ENCODE results near the gene MYL7.

Gene MYL7

GRCh38 chr7:44159824-44160630 lies 18.9 kb upstream of the MYL7 start:
- no peak for DNase-seq (ENCODE audit: extremely low read depth, low read depth)
- no peak overlapping the region for H3K4me3 ChIP-seq (replicated peaks; ENCODE audit: low read depth, low read length)
- TF ChIP-seq CTCF (IDR thresholded peaks at IDR 0.05; ENCODE audit: low read depth, low read length, missing control alignments), result no peak

- no peak for DNase-seq (ENCODE audit: extremely low read depth, low read depth)
- no peak for TF ChIP-seq CTCF (IDR thresholded peaks at IDR 0.05; ENCODE audit: low read depth, low read length, missing control alignments)
- H3K4me3 ChIP-seq (replicated peaks; ENCODE audit: low read depth, low read length), result no peak overlapping the region
Observed at GRCh38 chr7:44158873-44159631, 17.9 kb upstream of the MYL7 start.

- TF ChIP-seq CTCF (IDR thresholded peaks at IDR 0.05; ENCODE audit: low read depth, low read length, missing control alignments), result no peak
- H3K4me3 ChIP-seq (replicated peaks; ENCODE audit: low read depth, low read length), result no peak overlapping the region
- DNase-seq (ENCODE audit: extremely low read depth, low read depth), result no peak
Observed at GRCh38 chr7:44158096-44158872, 17.2 kb upstream of the MYL7 start.

- no peak overlapping the region for H3K4me3 ChIP-seq (replicated peaks; ENCODE audit: low read depth, low read length)
- DNase-seq (ENCODE audit: extremely low read depth, low read depth), result no peak
- no peak for TF ChIP-seq CTCF (IDR thresholded peaks at IDR 0.05; ENCODE audit: low read depth, low read length, missing control alignments)
Observed at GRCh38 chr7:44157116-44158080, 16.3 kb upstream of the MYL7 start.

- DNase-seq (ENCODE audit: extremely low read depth, low read depth), result no peak
- no peak for TF ChIP-seq CTCF (IDR thresholded peaks at IDR 0.05; ENCODE audit: low read depth, low read length, missing control alignments)
- no peak overlapping the region for H3K4me3 ChIP-seq (replicated peaks; ENCODE audit: low read depth, low read length)
Observed at GRCh38 chr7:44156453-44157010, 15.4 kb upstream of the MYL7 start.
